Endothelial cell of umbilical vein (primary cell): ENCODE results near the gene RIBC2. TPM values are rescaled to one million over a fixed set of nuclear protein-coding genes. Genes with fewer than 3 reads are reported as not detected.
A peak's percentile ranks its signal among the peaks of the same experiment; 100 is the strongest.

Experiments used
- BruUV-seq: library from RNA; stranded (reverse); fragments of 400-500 nt; replicated peaks from 2 replicates; lab custom pipeline; 2021; lab: Mats Ljungman, UMichigan
- CTCF ChIA-PET: fragments of 300-600, 350-600 bp; sonication (Branson Sonifier 250); formaldehyde crosslinking; loops from one replicate; lab custom pipeline; 2021; ENCODE audit warnings: antibody characterized with exemption, inconsistent platforms; lab: Charles Lee
- POLR2A ChIA-PET: fragments of 300-600, 350-600 bp; sonication (Branson Sonifier 250); formaldehyde crosslinking; loops from one replicate; lab custom pipeline; 2021; ENCODE audit warnings: antibody characterized with exemption, inconsistent platforms; lab: Charles Lee
- DNase-seq: peaks from one replicate; pipeline ENCODE4 v3.0.0-alpha.2; 2011; ENCODE audit warnings: low read depth, low spot score
- FAIRE-seq: peaks from 2 replicates; lab custom pipeline; 2011; peaks lifted over from hg19 to GRCh38; lab: Jason Lieb, UNC
- H2AFZ ChIP-seq: 2 replicates; pipeline ENCODE4 v1.6.0; 2012; ENCODE audit warnings: low read depth, low read length, control low read depth, inconsistent platforms
- H3K27ac ChIP-seq: 2 replicates; pipeline ENCODE4 v1.5.1; 2011; ENCODE audit warnings: low read depth, mild to moderate bottlenecking, control low read depth, low read length, moderate library complexity; ENCODE audit not compliant: insufficient read depth
- H3K27me3 ChIP-seq, 2 experiments: 2 replicates each; pipeline versions ENCODE4 v1.6.0 to v1.6.1; 2011; ENCODE audit warnings: low read length in 2 of 2, mixed read lengths in 1 of 2; ENCODE audit not compliant: control insufficient read depth in 2 of 2, insufficient read depth in 2 of 2
- H3K36me3 ChIP-seq, 2 experiments: 2 replicates in 1 of 2; 3 replicates in 1 of 2; pipeline ENCODE4 v1.5.1; 2011; ENCODE audit warnings: low read length in 2 of 2, mild to moderate bottlenecking in 1 of 2, moderate library complexity in 1 of 2; ENCODE audit not compliant: control insufficient read depth in 2 of 2, insufficient read depth in 2 of 2; ENCODE audit errors: extremely low read depth in 1 of 2
- H3K4me1 ChIP-seq: 3 replicates; pipeline ENCODE4 v1.5.1; 2011; ENCODE audit warnings: mild to moderate bottlenecking, low read length; ENCODE audit not compliant: control insufficient read depth, insufficient read depth; ENCODE audit errors: extremely low read depth
- H3K4me2 ChIP-seq: 2 replicates; pipeline ENCODE4 v1.6.1; 2011; ENCODE audit warnings: low read length, control low read depth, mixed read lengths; ENCODE audit not compliant: insufficient read depth
- H3K4me3 ChIP-seq, 3 experiments: fragments of 200-600 bp in 1 of 3; sonication (generic), shearing (Covaris generic) in 1 of 3; replicated peaks in 1 of 3; 2 replicates each; pipeline ENCODE4 v1.5.1; 2011 to 2016; ENCODE audit warnings: control low read depth in 3 of 3, low read length in 3 of 3, mild to moderate bottlenecking in 2 of 3, inconsistent platforms in 1 of 3, low read depth in 1 of 3, moderate library complexity in 1 of 3; ENCODE audit not compliant: insufficient read depth in 1 of 3
- H3K79me2 ChIP-seq: 2 replicates; pipeline ENCODE4 v1.6.0; 2012; ENCODE audit warnings: low read length, inconsistent platforms; ENCODE audit not compliant: control insufficient read depth, insufficient read depth
- H3K9ac ChIP-seq: replicated peaks from 2 replicates; pipeline ENCODE3; 2011; ENCODE audit warnings: low read length, control low read depth; ENCODE audit not compliant: insufficient read depth; ENCODE audit errors: extremely low read depth
- H3K9me1 ChIP-seq: replicated peaks from 3 replicates; pipeline ENCODE4 v1.6.0; 2011; ENCODE audit warnings: mild to moderate bottlenecking, low read length; ENCODE audit not compliant: control insufficient read depth, insufficient read depth; ENCODE audit errors: extremely low read depth
- H3K9me3 ChIP-seq: replicated peaks from 2 replicates; pipeline ENCODE4 v1.5.1; 2012; ENCODE audit warnings: low read length, inconsistent platforms; ENCODE audit not compliant: control insufficient read depth, insufficient read depth
- H4K20me1 ChIP-seq: replicated peaks from 2 replicates; pipeline ENCODE3; 2011; ENCODE audit warnings: mild to moderate bottlenecking, low read length; ENCODE audit not compliant: control insufficient read depth, insufficient read depth; ENCODE audit errors: extremely low read depth
- GATA2 ChIP-seq: IDR thresholded peaks from 2 replicates; pipeline ENCODE4 v1.7.0; 2011; ENCODE audit warnings: low read depth, mild to moderate bottlenecking, moderate library complexity, mixed read lengths, low read length; ENCODE audit not compliant: insufficient read length, insufficient read depth
- JUN ChIP-seq: IDR thresholded peaks from 2 replicates; pipeline ENCODE4 v1.6.1; 2011; ENCODE audit warnings: borderline replicate concordance, low read depth; ENCODE audit not compliant: insufficient read length, insufficient read depth
- POLR2A ChIP-seq: IDR thresholded peaks from 2 replicates; pipeline ENCODE4 v1.6.1; 2012; ENCODE audit warnings: low read depth, mild to moderate bottlenecking, control low read depth, low read length
- dilution Hi-C: fragments of 300-500 bp; cut with MboI; formaldehyde crosslinking; loops from one replicate; pipeline ENCODE4 v1.15.0; 2019; ENCODE audit warnings: low sequenced_read_pairs; ENCODE audit not compliant: extremely low pct_ligation_motif_present
- intact Hi-C: fragments of 100-400 bp; cut with micrococcal nuclease; formaldehyde crosslinking; loops from one replicate; pipeline ENCODE4 v1.10.0; 2022
- polyA plus RNA-seq, 4 experiments: library from polyadenylated mRNA; depleted of rRNA in 3 of 4; stranded (reverse) in 3 of 4; unstranded in 1 of 4; fragments of >200 nt; gene quantifications; 2 replicates each; pipeline versions ENCODE4 v1.2.1 to v1.2.3, GENCODE V29; 2011 to 2012; ENCODE audit warnings: missing spikeins in 1 of 4
- total RNA-seq: library from RNA; stranded (reverse); gene quantifications from 2 replicates; pipeline ENCODE4 v1.2.3, GENCODE V29; 2021

RIBC2 gene
- total and polyA plus RNA-seq, 2 donors (not counting 3 experiments of a cell fraction or from before 2014, with no cell fraction given): 1.2 to 5.7 TPM

GRCh38 chr22:45413013-45413367 lies 503 bp upstream of the RIBC2 start:
- POLR2A ChIA-PET: no interaction called here

GRCh38 chr22:45418056-45418769 lies 4.7 kb downstream of the RIBC2 start:
- FAIRE-seq (no peak), DNase-seq (no peak)
- Histone ChIP-seq H3K27me3 (no peaks in the 10 kb centered on the region), H3K4me3 (no peak overlapping the region), H3K27ac (no peak overlapping the region), H3K4me2 (no peak overlapping the region), H3K9me3 (no peaks in the 10 kb centered on the region), H4K20me1 (no peaks in the 10 kb centered on the region), H3K9me1 (no peaks in the 10 kb centered on the region), H3K9ac (no peak overlapping the region), H3K36me3 (no peaks in the 10 kb centered on the region), H3K4me1 (peaks cover 2% of the 10 kb centered on the region), H2AFZ (no peak overlapping the region), H3K79me2 (no peaks in the 10 kb centered on the region)
- POLR2A ChIA-PET: no interaction called here
- CTCF ChIA-PET: interaction anchor here (1.4 kb wide), 1 partner anchor 101 kb away, joined by 4 read pairs; no protein-coding TSS in a partner anchor
- TF ChIP-seq POLR2A (no peak), GATA2 (no peak)
- intact Hi-C loops (no loop called here), dilution Hi-C loops (no loop called here)
- BruUV-seq: no TSS peak

More at GRCh38 chr22:45413013-45413367, 503 bp upstream of the RIBC2 start:
- CTCF ChIA-PET: interaction anchor here (1.1 to 2.1 kb wide), 2 partner anchors 40 to 95 kb away, joined by 3 to 9 read pairs; no protein-coding TSS in a partner anchor
- H3K27ac ChIP-seq: no peak overlapping the region
- peaks cover 0 to 3% of the 10 kb centered on the region in 2 experiments for H3K27me3 ChIP-seq
- no peaks in the 10 kb centered on the region for H4K20me1 ChIP-seq
- H3K9ac ChIP-seq: no peak overlapping the region
- DNase-seq (no peak), FAIRE-seq (no peak)
- no peak for TF ChIP-seq JUN
- no peaks in the 10 kb centered on the region for H3K79me2 ChIP-seq
- H2AFZ ChIP-seq: peak overlapping the region; percentile 82
- intact Hi-C loops (loop anchor here (1.0 kb wide), 3 partner anchors 22 to 104 kb away; partner anchors contain the start of gene FAM118A), dilution Hi-C loops (no loop called here)
- no peaks in the 10 kb centered on the region for H3K36me3 ChIP-seq
- TSS peak; percentile 25 for BruUV-seq
- H3K4me3 ChIP-seq: peak overlapping the region in 1 of 3 experiments; percentile 49
- H3K4me2 ChIP-seq: no peak overlapping the region
- no peaks in the 10 kb centered on the region for H3K9me1 ChIP-seq
- no peaks in the 10 kb centered on the region for H3K9me3 ChIP-seq
- peaks cover 2% of the 10 kb centered on the region for H3K4me1 ChIP-seq
